ENCODE results near the gene EGLN3.

The EGLN3 gene

DNA sequence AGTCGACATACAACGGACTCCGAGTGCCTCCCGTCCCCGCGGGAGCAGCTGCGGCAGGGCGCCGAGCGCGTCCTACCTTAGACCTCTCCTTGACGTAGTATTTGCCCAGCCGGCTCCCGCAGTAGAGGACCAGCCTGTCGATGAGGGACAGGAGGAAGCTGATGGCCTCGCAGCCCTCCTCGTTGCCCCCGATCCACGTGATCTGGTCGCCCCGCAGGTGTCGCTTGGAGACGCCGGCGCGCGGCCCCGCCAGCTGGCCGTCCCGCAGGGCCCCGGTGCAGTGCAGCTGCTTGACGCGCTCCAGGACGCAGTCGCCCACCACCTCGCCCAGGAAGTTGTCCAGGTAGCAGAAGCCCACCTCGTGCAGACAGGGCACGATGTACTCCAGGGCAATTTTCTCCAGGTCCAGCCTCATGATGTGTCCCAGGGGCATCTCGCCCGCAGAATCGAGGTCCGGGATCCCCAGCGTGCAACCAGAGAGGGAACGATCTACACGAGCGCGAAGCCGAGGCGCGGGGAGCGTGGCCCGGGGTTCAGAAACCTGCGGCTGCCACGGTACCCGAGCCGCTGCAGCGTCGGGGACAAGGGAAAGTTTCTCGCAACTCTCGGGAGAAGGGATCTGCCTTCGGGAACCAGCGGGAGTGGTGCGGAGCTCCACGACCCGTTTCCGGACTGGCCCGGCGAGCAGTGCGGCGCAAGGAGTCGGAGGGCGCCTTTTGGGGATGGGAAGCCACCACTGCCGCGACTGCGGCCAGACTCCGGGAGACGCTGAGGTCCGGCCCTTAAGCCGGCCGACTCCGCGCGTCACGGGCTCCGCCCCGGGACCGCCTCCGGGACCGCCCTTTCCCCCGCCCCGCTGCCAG lies at the start of gene EGLN3:
TSS of gene EGLN3 (minus strand) at position 755 of the 863 bp plus-strand sequence. CDS start at position 433, 322 bp downstream.
- TF ChIP-seq, protein P1, sequence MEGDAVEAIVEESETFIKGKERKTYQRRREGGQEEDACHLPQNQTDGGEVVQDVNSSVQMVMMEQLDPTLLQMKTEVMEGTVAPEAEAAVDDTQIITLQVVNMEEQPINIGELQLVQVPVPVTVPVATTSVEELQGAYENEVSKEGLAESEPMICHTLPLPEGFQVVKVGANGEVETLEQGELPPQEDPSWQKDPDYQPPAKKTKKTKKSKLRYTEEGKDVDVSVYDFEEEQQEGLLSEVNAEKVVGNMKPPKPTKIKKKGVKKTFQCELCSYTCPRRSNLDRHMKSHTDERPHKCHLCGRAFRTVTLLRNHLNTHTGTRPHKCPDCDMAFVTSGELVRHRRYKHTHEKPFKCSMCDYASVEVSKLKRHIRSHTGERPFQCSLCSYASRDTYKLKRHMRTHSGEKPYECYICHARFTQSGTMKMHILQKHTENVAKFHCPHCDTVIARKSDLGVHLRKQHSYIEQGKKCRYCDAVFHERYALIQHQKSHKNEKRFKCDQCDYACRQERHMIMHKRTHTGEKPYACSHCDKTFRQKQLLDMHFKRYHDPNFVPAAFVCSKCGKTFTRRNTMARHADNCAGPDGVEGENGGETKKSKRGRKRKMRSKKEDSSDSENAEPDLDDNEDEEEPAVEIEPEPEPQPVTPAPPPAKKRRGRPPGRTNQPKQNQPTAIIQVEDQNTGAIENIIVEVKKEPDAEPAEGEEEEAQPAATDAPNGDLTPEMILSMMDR (IDR thresholded peaks at IDR 0.05; ENCODE audit: insufficient read depth, missing control alignments): no peak
- FAIRE-seq (no peak), DNase-seq (ENCODE audit: insufficient read length, low spot score) (peak; percentile 66)

DNA sequence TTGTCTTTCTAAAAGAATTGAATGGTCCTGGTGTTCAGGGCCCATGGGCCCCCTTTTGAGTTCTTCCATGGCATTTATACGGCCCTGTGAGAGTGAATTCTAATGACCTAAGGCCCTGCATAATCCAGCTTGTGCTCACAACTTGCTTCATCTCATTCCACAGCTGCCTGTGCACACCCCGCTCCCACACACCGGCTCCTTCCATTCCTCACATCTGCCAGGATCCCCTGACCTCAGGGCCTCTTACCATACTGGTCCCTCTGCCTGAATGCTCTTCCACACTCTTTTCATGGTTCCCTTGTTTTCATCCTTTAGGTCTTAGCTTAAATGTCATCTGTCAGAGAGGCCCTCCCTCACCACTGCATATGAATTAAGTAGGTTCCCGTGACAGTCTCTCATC lies 49.5 kb upstream of the EGLN3 start:
- FAIRE-seq: no peak
- TF ChIP-seq, protein P1 (IDR thresholded peaks at IDR 0.05; ENCODE audit: insufficient read depth, missing control alignments): no peak
- DNase-seq (ENCODE audit: insufficient read length, low spot score): no peak

DNA sequence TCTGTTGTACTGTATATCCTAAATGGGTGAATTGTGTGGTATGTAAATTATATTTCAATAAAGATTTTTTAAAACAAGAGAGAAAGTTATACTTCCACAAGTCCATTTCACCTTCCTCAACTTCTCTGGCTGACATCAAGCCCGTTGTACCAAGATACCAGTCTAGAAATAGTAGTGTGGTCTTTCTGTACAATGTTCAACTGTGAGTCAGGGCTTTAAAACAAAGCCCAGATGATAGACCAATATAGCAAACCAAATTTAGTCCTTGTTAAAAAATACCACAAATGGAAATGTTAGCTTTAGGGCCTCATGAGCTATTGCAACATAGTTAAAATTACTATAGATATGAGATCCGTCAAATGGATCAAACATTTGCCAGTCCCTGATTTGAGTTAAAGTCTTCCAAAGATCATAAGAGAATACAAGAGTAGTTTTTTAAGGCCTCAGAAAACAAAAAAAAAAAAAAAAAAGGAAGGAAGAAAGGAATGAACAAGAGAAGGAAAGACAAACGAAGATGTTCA lies 49.0 kb upstream of the EGLN3 start:
- no peak for FAIRE-seq
- TF ChIP-seq, protein P1 (IDR thresholded peaks at IDR 0.05; ENCODE audit: insufficient read depth, missing control alignments): no peak
- no peak for DNase-seq (ENCODE audit: insufficient read length, low spot score)

DNA sequence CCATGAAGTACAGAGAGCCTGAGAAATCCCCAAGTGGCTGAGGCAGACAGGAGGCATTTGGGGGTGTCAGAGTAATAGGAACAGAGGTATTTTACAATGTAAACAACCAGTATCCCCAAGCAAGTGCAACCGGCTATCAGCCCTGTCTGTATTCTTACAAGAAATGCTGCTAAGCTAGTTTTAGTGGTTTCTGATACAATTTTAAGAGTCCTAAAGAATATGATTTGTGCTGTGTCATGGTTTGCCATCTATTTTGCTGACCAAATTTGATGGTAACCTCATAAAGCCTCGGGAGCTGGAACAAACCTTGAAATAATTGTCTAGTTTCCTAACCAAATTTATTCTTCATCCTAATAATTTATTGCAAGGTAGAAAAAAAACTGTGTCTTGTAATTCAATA lies 46.7 kb upstream of the EGLN3 start:
- DNase-seq (ENCODE audit: insufficient read length, low spot score) (no peak), FAIRE-seq (no peak)

DNA sequence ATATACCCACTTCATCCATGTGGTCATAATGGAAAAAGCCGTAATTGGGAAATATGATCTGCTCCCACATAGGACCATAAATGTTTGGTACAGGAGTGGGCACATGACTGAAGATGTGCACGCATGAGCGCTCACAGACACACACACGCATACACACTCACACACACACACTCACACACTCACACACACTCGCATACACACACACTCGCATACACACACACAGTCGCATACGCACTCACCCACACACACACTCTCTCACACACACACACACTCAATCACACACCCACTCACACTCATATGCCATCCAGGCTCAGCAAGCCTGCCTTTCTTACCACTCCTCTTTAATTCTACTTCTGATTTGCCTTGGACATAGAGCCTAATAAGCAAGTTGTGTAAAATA lies 45.6 kb upstream of the EGLN3 start:
- FAIRE-seq (no peak), DNase-seq (ENCODE audit: insufficient read length, low spot score) (no peak)
- TF ChIP-seq, protein P1 (IDR thresholded peaks at IDR 0.05; ENCODE audit: insufficient read depth, missing control alignments): no peak

More for the DNA sequence above, 46.7 kb upstream of the EGLN3 start:
- TF ChIP-seq, protein P1 (IDR thresholded peaks at IDR 0.05; ENCODE audit: insufficient read depth, missing control alignments): no peak

DNA sequence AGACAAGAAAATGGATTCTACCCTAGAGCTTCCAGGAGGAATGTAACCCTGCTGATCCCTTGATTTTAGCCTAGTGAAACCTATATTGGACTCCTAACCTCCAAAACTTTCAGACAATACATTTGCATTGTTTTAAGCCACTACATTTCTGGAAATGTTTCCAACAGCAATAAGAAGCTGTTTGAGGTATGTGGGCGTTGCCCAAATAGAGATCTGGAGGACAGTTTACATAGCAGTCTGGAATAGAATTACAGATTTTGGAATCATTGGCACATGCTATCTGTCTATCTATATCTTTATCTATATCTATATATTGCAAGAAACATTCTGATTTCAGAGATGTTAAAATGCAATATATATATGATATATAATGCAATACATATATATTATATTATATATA lies 42.4 kb upstream of the EGLN3 start:
- DNase-seq (ENCODE audit: insufficient read length, low spot score) (no peak), FAIRE-seq (no peak)
- TF ChIP-seq, protein P1 (IDR thresholded peaks at IDR 0.05; ENCODE audit: insufficient read depth, missing control alignments): no peak

Measured in D721Med (cell line).